Gastrocnemius medialis (tissue), 4 donors: ENCODE data around the gene ZNF44. TPM values are rescaled to one million over a fixed set of nuclear protein-coding genes. Genes with fewer than 3 reads are reported as not detected.

Experiments used
- ATAC-seq, 2 donors: fragments of 150-250 bp; one replicate each; pipeline ENCODE4 v1.9.1; 2016
- DNase-seq, 2 donors: peaks; one replicate each; pipeline ENCODE4 v3.0.0-alpha.2; 2019
- H3K27ac ChIP-seq, 4 donors: fragments of 200-600 bp; sonication (generic); 1 replicate in 1 of 4; 2 replicates in 3 of 4; pipeline ENCODE4 v1.5.1; 2016 to 2018; ENCODE audit warnings: mild to moderate bottlenecking in 2 of 4, moderate library complexity in 1 of 4
- H3K27me3 ChIP-seq, 3 donors: fragments of 200-600 bp; sonication (generic) in 2 of 3; 1 replicate in 1 of 3; 2 replicates in 2 of 3; pipeline versions ENCODE4 v1.5.1 to v1.6.0; 2016 to 2019; ENCODE audit warnings: mild to moderate bottlenecking in 1 of 3, moderate library complexity in 1 of 3
- H3K36me3 ChIP-seq, 2 donors: fragments of 200-600 bp; sonication (generic) in 1 of 2; one replicate each; pipeline ENCODE4 v1.5.1; 2017 to 2018
- H3K4me1 ChIP-seq, 2 donors: fragments of 200-600 bp; sonication (generic) in 1 of 2; one replicate each; pipeline ENCODE4 v1.5.1; 2016 to 2017; ENCODE audit warnings: mild to moderate bottlenecking in 2 of 2
- H3K4me3 ChIP-seq, 4 donors: fragments of 200-600 bp; sonication (generic) in 3 of 4; 1 replicate in 1 of 4; 2 replicates in 3 of 4; pipeline ENCODE4 v1.5.1; 2016 to 2019; ENCODE audit warnings: mild to moderate bottlenecking in 2 of 4
- H3K9me3 ChIP-seq, 3 donors: fragments of 200-600 bp; sonication (generic) in 2 of 3; 1 replicate in 1 of 3; 2 replicates in 2 of 3; pipeline ENCODE4 v1.5.1; 2016 to 2019
- CTCF ChIP-seq, 5 experiments: fragments of 450-650 bp in 3 of 5; fragments of 200-600 bp in 2 of 5; sonication (generic) in 2 of 5; IDR thresholded peaks in 4 of 5; conservative IDR thresholded peaks in 1 of 5; 1 replicate in 4 of 5; 2 replicates in 1 of 5; pipeline ENCODE4 v1.5.1; 2016 to 2019; ENCODE audit warnings: antibody characterized with exemption in 5 of 5, mild to moderate bottlenecking in 3 of 5, moderate library complexity in 3 of 5
- POLR2A ChIP-seq, 2 donors: fragments of 450-650 bp; IDR thresholded peaks; one replicate each; pipeline ENCODE4 v1.6.1; 2017; ENCODE audit warnings: antibody characterized with exemption in 2 of 2, mild to moderate bottlenecking in 2 of 2, moderate library complexity in 2 of 2
- in situ Hi-C, 4 donors: fragments of 200-750 bp; cut with MboI; loops; one replicate each; pipeline versions ENCODE4 v1.15.0 to v1.8.0; 2017; ENCODE audit warnings: low sequenced_read_pairs in 4 of 4
- intact Hi-C: fragments of 100-400 bp; cut with DNase I; formaldehyde crosslinking; loops from one replicate; pipeline ENCODE4 v1.15.1; 2023; ENCODE audit warnings: low total_unique reads
- total RNA-seq, 4 donors: library from RNA; depleted of rRNA; stranded (reverse); fragments of >200 nt; gene quantifications; one replicate each; pipeline versions ENCODE4 v1.1.0 to v1.2.3, GENCODE V29; 2016

ZNF44 gene
- total RNA-seq, 4 donors from 2014 or later: 2.6 to 4.0 (median 3.5) TPM

GRCh38 chr19:12293777-12294248 is 870 bp downstream of the ZNF44 start:
- TF ChIP-seq CTCF (IDR thresholded peaks at IDR 0.05 in 4 of 5, conservative IDR thresholded peaks at IDR 0.05 in 1 of 5): no peak
- H3K9me3 ChIP-seq: no peaks in the 10 kb centered on the region
- H3K4me3 ChIP-seq: peak overlapping the region; percentile 72 to 92 (median 88)
- peaks cover 16 to 21% of the 10 kb centered on the region in 2 donors for H3K4me1 ChIP-seq
- in situ Hi-C loops: no loop called here
- DNase-seq: peak; percentile 45 to 65
- peaks cover 0 to 19% of the 10 kb centered on the region in 2 donors for H3K36me3 ChIP-seq
- no peaks in the 10 kb centered on the region for H3K27me3 ChIP-seq
- ATAC-seq: peak; percentile 63
- intact Hi-C loops: loop anchor here (1.0 to 5.0 kb wide), 5 partner anchors 39 to 258 kb away; partner anchors contain the start of genes ZNF442, ZNF443, ZNF563 and ZNF564
- H3K27ac ChIP-seq: peak overlapping the region; percentile 84 to 96 (median 93)

DNA sequence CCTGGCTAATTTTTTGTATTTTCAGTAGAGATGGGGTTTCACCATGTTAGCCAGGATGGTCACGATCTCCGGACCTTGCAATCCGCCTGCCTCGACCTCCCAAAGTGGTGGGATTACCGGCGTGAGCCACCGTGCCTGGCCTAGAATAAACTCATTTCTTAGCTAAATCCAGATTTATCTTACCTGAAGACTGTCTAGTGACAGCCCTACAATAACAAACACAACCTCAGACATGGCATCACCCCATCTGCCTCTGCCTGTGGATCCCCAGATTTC is 5.0 kb downstream of the ZNF44 start:
- Histone ChIP-seq H3K4me1 (peaks cover 18 to 31% of the 10 kb centered on the region in 2 donors), H3K4me3 (no peak overlapping the region), H3K9me3 (no peaks in the 10 kb centered on the region), H3K36me3 (peaks cover 0 to 21% of the 10 kb centered on the region in 2 donors), H3K27me3 (no peaks in the 10 kb centered on the region), H3K27ac (peak overlapping the region in 1 of 4 donors; percentile 19)
- intact Hi-C loops (loop anchor here (5.0 kb wide), 1 partner anchor 263 kb away; the partner anchor contains the start of gene ZNF564), in situ Hi-C loops (no loop called here)
- TF ChIP-seq POLR2A (IDR thresholded peaks at IDR 0.05): no peak
- TF ChIP-seq CTCF (IDR thresholded peaks at IDR 0.05 in 4 of 5, conservative IDR thresholded peaks at IDR 0.05 in 1 of 5): no peak
- ATAC-seq (no peak), DNase-seq (no peak)

- H3K9me3 ChIP-seq: peaks cover 0 to 5% (median 0%) of the 10 kb centered on the region in 3 donors
- peaks cover 12 to 24% of the 10 kb centered on the region in 2 donors for H3K4me1 ChIP-seq
- peaks cover 0 to 21% of the 10 kb centered on the region in 2 donors for H3K36me3 ChIP-seq
- H3K27me3 ChIP-seq: no peaks in the 10 kb centered on the region
- no peak for ATAC-seq
- no peak overlapping the region for H3K27ac ChIP-seq
- no peak for DNase-seq
- intact Hi-C loops (no loop called here), in situ Hi-C loops (no loop called here)
- TF ChIP-seq POLR2A (IDR thresholded peaks at IDR 0.05) (no peak), CTCF (IDR thresholded peaks at IDR 0.05 in 4 of 5, conservative IDR thresholded peaks at IDR 0.05 in 1 of 5) (no peak)
- H3K4me3 ChIP-seq: no peak overlapping the region
Observed at GRCh38 chr19:12287958-12288500, 6.7 kb downstream of the ZNF44 start.

GRCh38 chr19:12284631-12285030 is 10.1 kb downstream of the ZNF44 start:
- Histone ChIP-seq H3K27me3 (no peaks in the 10 kb centered on the region), H3K27ac (no peak overlapping the region), H3K36me3 (peaks cover 0 to 9% of the 10 kb centered on the region in 2 donors), H3K4me3 (no peak overlapping the region), H3K4me1 (peaks cover 11 to 12% of the 10 kb centered on the region in 2 donors), H3K9me3 (peaks cover 0 to 12% (median 0%) of the 10 kb centered on the region in 3 donors)
- no peak for ATAC-seq
- in situ Hi-C loops (no loop called here), intact Hi-C loops (no loop called here)
- TF ChIP-seq POLR2A (IDR thresholded peaks at IDR 0.05) (no peak), CTCF (IDR thresholded peaks at IDR 0.05 in 4 of 5, conservative IDR thresholded peaks at IDR 0.05 in 1 of 5) (no peak)
- no peak for DNase-seq
